SIG-M5 (cell line): Measurements from ENCODE around the gene STK24.

ENCODE experiments used
- DNase-seq: peaks from one replicate; lab custom pipeline; 2025; lab: John Stamatoyannopoulos, UW

STK24 gene

DNA sequence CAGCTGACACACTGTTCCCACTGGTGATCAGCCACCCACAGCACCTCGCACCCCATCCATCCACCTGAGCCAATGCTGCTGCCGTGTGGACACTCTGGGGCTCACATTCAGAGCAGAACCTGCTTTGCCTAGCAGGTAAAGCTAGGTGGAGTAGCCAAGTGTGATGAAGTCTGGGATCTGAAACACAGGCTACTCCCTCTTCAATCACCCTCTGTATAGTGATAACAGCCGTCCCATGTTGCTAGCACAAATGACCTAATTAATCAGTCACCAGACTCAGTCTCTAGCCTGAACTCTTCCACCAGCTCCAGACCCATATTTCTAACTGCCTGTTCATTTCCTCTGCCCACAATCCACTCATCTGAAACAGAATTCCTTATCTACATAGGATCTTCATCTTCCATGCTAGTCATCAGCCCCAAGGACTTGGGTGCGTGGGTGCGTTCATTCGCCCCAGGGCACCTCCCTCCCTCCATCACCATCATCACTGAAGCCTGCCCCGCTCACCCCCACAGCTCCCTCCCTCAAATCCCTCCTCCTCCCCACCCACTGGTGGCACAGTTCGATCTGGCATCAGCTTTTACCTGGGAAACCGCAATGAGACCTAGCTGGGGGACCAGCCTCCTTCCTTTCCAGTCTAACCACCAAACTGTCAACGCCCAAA lies 19.8 kb downstream of the STK24 start:
- DNase-seq: no peak

DNA sequence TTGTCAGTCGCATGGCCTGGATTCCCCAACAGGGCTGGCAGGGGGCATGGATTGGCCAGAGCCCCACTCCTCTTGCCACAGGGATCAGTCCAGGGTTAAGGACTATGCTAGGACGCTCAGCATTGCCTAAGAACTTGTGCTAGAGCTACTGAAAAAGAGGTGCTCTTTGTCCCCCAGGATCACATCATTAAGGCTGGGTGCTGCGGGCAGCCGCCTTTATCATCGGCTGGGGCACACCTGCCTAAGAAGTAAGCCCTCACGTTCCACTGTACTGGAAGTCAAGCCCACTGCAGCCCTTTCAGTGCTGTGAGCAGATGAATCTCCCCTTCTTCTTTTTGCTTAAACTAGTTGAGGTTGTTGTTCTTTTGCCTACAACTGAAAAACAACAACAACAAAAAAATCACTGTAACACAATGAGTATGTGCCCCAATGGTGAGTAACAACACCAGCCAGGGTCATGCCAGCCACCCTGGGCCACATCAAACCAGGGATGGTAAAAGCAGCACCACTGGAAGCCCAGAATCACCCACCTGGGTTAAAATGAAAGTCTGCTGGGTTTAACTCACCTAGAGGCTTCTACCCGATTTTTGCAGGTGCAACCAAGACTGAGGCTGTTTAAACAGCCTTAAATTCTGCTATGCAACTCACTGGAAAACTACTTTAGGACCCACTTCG lies 20.6 kb downstream of the STK24 start:
- DNase-seq: no peak

DNA sequence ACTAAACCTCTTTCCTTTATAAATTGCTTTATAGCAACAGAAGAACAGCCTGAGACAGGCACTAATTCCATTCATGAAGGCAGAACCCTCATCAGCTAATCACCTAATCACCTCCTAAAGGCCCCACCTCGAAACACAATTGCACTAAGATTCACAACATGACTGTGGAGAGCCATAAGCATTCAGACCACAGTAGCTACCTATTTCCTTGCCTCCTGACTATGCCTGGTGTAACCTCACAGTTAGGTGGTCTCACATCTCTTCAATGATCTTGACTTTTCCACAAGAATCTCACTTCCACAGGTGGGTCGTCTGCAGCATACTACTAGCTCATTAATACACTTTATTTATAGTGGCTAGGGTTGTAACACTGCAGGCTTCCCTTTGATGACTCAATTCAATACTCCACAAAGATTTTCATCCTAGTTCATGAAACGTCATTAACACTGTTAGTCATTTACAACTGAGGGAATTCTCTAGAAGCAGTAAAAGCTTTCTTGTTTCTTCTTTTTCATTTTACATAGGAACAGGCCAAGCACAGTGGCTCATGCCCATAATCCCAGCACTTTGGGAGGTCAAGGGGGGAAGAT lies 27.1 kb downstream of the STK24 start:
- DNase-seq: no peak

- peak; percentile 29 for DNase-seq
Observed at GRCh38 chr13:98549006-98549727, 27.7 kb downstream of the STK24 start.

DNA sequence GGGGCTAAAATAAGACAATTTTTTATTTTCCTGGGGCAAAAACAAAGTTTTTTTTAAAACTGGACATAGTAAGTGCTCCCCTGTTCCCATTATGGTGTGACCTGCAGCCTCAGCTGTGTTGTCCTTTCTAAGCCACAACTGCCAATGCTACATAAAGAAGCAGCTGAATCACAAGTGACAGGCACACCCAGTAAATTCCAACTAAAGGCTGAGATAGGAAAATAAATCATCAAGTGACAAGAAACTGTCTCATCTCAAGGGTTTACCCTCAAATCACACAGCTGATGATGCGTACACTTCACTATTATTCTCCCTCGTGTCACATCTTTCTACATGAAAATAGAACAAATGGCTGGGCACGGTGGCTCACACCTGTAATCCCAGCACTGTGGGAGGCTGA lies 28.7 kb downstream of the STK24 start:
- no peak for DNase-seq

- no peak for DNase-seq
Observed at GRCh38 chr13:98547455-98547854, 29.5 kb downstream of the STK24 start.

DNA sequence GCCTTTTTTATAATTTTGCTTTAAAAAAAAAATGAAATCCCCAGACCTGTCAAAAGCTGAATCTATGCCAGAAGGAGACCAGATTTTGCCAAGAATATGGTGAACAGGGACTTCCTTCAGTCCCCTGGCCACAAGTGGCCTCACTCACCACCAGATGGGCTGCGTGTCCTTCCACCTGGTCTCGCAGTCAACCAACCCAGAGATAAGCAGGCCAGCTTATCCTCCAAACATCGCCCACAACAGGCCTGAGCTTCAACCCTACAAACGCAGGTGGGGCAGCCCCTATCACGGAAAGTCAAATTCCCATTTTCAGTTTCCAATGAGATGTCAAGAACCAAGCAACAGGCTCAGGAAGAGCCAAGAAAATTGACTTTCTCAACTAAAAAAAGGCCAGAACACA lies 30.5 kb downstream of the STK24 start:
- DNase-seq: no peak

GRCh38 chr13:98544104-98544710 lies 32.7 kb downstream of the STK24 start:
- DNase-seq: no peak

GRCh38 chr13:98543378-98544103 lies 33.4 kb downstream of the STK24 start:
- no peak for DNase-seq

GRCh38 chr13:98542568-98543377 lies 34.1 kb downstream of the STK24 start:
- no peak for DNase-seq

- DNase-seq: no peak
Observed at GRCh38 chr13:98541701-98542203, 35.2 kb downstream of the STK24 start.

GRCh38 chr13:98541191-98541590 lies 35.7 kb downstream of the STK24 start:
- no peak for DNase-seq

DNA sequence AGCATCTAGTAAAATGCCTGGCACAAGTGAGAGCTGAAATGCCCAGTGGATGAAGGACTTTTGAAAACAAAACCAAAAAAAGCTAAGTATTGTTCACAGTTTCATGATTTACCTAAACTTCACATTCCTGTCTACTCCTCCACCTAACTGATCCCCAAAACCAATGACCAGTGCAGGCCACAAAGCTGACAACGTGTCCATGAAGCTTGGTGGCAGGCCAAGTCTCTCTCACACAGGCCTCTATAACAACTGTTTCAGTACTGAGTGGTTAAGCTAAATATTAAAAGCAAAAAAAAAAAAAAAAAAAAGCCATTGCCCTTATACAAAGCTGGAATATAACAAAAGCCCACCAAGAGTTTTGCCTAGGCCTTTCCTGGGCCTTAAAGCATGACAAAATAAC lies 36.4 kb downstream of the STK24 start:
- DNase-seq: no peak

- DNase-seq: no peak
Observed at GRCh38 chr13:98539666-98540065, 37.2 kb downstream of the STK24 start.

DNA sequence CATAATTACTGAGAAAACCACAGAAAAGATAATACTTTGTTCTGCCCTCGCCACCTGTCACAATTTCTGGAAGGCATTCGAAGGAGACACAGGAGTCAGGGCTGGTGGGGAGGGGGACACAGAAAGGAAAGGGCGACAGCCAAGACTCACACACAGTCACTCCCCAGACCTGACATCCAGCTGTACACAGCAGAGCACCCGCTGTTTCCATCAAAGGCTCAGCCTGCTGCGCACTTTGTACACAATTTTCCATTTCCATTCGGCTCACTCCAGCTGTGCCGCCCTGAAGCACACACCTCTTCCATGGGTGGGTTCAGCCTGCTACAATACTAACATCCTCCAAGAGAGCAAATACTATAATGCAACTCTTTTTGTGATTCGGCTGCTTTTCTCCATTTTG lies 38.0 kb downstream of the STK24 start:
- no peak for DNase-seq

GRCh38 chr13:98537740-98538139 lies 39.2 kb downstream of the STK24 start:
- DNase-seq: no peak

DNA sequence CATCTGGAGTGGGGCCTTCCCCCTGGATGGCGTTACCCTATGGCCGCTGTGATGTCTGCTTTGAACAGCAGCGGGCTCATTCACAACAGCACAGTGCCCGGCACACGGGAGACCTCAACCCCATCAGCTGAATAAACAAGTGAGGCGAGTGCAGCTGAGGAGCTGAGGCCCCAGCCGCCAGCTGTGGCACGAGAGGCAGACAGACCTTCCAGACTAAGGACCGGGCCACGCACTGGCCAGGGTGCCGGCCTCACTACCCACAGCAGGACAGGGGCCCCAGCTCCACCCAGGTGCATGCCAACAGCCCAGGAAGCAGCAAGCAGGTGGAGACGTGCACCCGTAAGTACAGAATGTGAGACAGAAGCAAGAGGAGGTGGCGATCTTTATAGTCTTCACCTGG lies 39.6 kb downstream of the STK24 start:
- no peak for DNase-seq

DNA sequence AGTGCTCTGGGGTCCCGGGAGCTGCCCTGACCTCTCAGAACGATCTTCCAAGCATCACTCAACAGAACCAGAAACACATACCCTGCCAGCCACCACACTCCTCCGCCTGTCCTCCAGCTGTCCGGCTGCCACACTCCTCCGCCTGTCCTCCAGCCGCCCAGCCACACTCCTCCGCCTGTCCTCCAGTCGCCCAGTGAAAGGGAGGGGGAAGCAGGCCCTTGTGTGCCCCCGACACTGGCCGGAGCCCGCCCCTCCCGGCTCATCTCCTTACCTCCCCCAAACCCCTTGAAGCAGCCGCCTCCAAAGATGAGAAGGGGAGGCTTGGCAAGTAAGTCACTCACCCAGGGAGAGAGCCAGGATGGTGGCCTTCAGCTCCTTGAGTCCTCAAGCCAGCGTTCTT lies 40.2 kb downstream of the STK24 start:
- no peak for DNase-seq

- DNase-seq: no peak
Observed at GRCh38 chr13:98535501-98536354, 41.2 kb downstream of the STK24 start.

DNA sequence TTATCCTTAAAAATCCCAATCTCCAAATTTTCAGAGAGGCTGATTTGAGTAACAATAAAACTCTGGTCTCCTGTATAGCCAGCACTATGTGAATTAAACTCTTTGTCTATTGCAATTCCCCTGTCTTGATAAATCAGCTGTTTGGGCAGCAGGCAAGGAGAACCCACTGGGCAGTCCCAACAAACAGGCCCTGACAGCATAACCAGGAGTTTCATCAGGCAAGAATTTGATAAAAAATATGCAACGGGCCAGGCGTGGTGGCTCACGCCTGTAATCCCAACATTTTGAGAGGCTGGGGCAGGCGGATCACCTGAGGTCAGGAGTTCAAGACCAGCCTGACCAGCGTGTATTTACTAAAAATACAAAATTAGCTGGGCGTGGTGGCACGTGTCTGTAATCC lies 42.1 kb downstream of the STK24 start:
- no peak for DNase-seq
